Endometrium (tissue), 2 donors: ENCODE data around the gene TOP2A.
"Not testable (repeated sequence)": the region's sequence is repeated elsewhere in the genome, so short reads cannot be mapped to it uniquely, and the experiment has no call there.

Experiments
- FAIRE-seq: peaks from 2 replicates; lab custom pipeline; 2012; peaks lifted over from hg19 to GRCh38; lab: Jason Lieb, UNC
- donor health status: control.
- donor health status: control.

Gene TOP2A

GRCh38 chr17:40376541-40376940 is 41.2 kb downstream of the TOP2A start:
- not testable (repeated sequence) for FAIRE-seq

GRCh38 chr17:40375786-40376185 is 41.9 kb downstream of the TOP2A start:
- FAIRE-seq = not testable (repeated sequence)

GRCh38 chr17:40374821-40375498 is 42.7 kb downstream of the TOP2A start:
- no peak for FAIRE-seq

GRCh38 chr17:40373999-40374398 is 43.7 kb downstream of the TOP2A start:
- FAIRE-seq = no peak

- FAIRE-seq = no peak
These were observed 44.4 kb downstream of the TOP2A start for GRCh38 chr17:40373324-40373723.

GRCh38 chr17:40372644-40373043 is 45.1 kb downstream of the TOP2A start:
- not testable (repeated sequence) for FAIRE-seq

- FAIRE-seq = no peak
These were observed 45.7 kb downstream of the TOP2A start for GRCh38 chr17:40372031-40372430.

- no peak for FAIRE-seq
These were observed 46.3 kb downstream of the TOP2A start for GRCh38 chr17:40371261-40371929.

- no peak for FAIRE-seq
These were observed 47.8 kb downstream of the TOP2A start for GRCh38 chr17:40369923-40370322.

- FAIRE-seq = not testable (repeated sequence)
These were observed 50.0 kb downstream of the TOP2A start for GRCh38 chr17:40367728-40368127.

GRCh38 chr17:40366861-40367518 is 50.7 kb downstream of the TOP2A start:
- FAIRE-seq = no peak

GRCh38 chr17:40366076-40366860 is 51.4 kb downstream of the TOP2A start:
- no peak for FAIRE-seq

- FAIRE-seq = no peak
These were observed 52.8 kb downstream of the TOP2A start for GRCh38 chr17:40364906-40365305.

GRCh38 chr17:40364121-40364861 is 53.4 kb downstream of the TOP2A start, which contains the start of gene GJD3:
GJD3 (minus strand) TSS chr17:40364737; CDS start chr17:40363815, 922 bp downstream.
- no peak for FAIRE-seq

GRCh38 chr17:40363111-40363827 is 54.4 kb downstream of the TOP2A start:
- FAIRE-seq = no peak

- FAIRE-seq = no peak
These were observed 55.0 kb downstream of the TOP2A start for GRCh38 chr17:40362696-40363110.

- FAIRE-seq = no peak
These were observed 55.6 kb downstream of the TOP2A start for GRCh38 chr17:40361925-40362695.

GRCh38 chr17:40361063-40361924 is 56.4 kb downstream of the TOP2A start:
- FAIRE-seq = no peak

- FAIRE-seq = no peak
These were observed 57.6 kb downstream of the TOP2A start for GRCh38 chr17:40360091-40360490.
